ENCODE results near the gene MRPS11.

The MRPS11 gene

GRCh38 chr15:88509321-88509720 lies 41.8 kb downstream of the MRPS11 start:
- H3K9me2 ChIP-seq (replicated peaks; ENCODE audit: insufficient read depth, low read length): no peaks in the 10 kb centered on the region

GRCh38 chr15:88509964-88510363 lies 42.5 kb downstream of the MRPS11 start:
- Histone ChIP-seq H3K9me3 (replicated peaks; ENCODE audit: insufficient read depth, low read length) (no peaks in the 10 kb centered on the region), H2AFZ (ENCODE audit: low read length) (0 out of 2 replicates have a peak overlapping the region, but pooled peaks have one; percentile 24), H3K27me3 (replicated peaks; ENCODE audit: insufficient read depth, low read length) (no peaks in the 10 kb centered on the region), H3K4me2 (ENCODE audit: low read depth, low read length) (peak overlapping the region; percentile 70), H3K9ac (ENCODE audit: low read length) (no peak overlapping the region; the same call in 1 of the 2 replicates), H3K27ac (ENCODE audit: low read length) (peak overlapping the region; percentile 70), H3K36me3 (replicated peaks; ENCODE audit: insufficient read depth, low read length) (no peaks in the 10 kb centered on the region; the same call in 1 of the 2 replicates), H4K20me1 (ENCODE audit: insufficient read depth, low read length) (no peaks in the 10 kb centered on the region), H3K4me3 (ENCODE audit: low read length) (peak overlapping the region; percentile 22; the same call in 1 of the 2 replicates), H3K9me2 (replicated peaks; ENCODE audit: insufficient read depth, low read length) (no peaks in the 10 kb centered on the region), H3K4me1 (ENCODE audit: low read length) (peaks cover 24% of the 10 kb centered on the region), H3K79me2 (ENCODE audit: low read length) (no peaks in the 10 kb centered on the region), H3F3A (ENCODE audit: insufficient read depth, low read length) (peaks cover 16% of the 10 kb centered on the region)
- no peak for DNase-seq
- TF ChIP-seq CTCF (IDR thresholded peaks at IDR 0.05; ENCODE audit: low read length): no peak
- TF ChIP-seq EZH2 (optimal IDR thresholded peaks at IDR 0.05; ENCODE audit: low read depth, low read length): no peak
- no peak for TF ChIP-seq EZH2phosphoT487 (IDR thresholded peaks at IDR 0.05; ENCODE audit: low read length)

More at GRCh38 chr15:88509321-88509720, 41.8 kb downstream of the MRPS11 start:
- Histone ChIP-seq H3K9ac (ENCODE audit: low read length) (peak overlapping the region; percentile 2; the same call in 1 of the 2 replicates), H2AFZ (ENCODE audit: low read length) (peak overlapping the region; percentile 24; the same call in 1 of the 2 replicates), H3K27me3 (replicated peaks; ENCODE audit: insufficient read depth, low read length) (no peaks in the 10 kb centered on the region), H3K36me3 (replicated peaks; ENCODE audit: insufficient read depth, low read length) (no peaks in the 10 kb centered on the region; the same call in 1 of the 2 replicates), H4K20me1 (ENCODE audit: insufficient read depth, low read length) (no peaks in the 10 kb centered on the region), H3K27ac (ENCODE audit: low read length) (peak overlapping the region; percentile 70), H3K4me2 (ENCODE audit: low read depth, low read length) (peak overlapping the region; percentile 70), H3K4me3 (ENCODE audit: low read length) (peak overlapping the region; percentile 22), H3F3A (ENCODE audit: insufficient read depth, low read length) (peaks cover 16% of the 10 kb centered on the region), H3K79me2 (ENCODE audit: low read length) (no peaks in the 10 kb centered on the region), H3K4me1 (ENCODE audit: low read length) (peaks cover 24% of the 10 kb centered on the region), H3K9me3 (replicated peaks; ENCODE audit: insufficient read depth, low read length) (no peaks in the 10 kb centered on the region)
- TF ChIP-seq EZH2 (optimal IDR thresholded peaks at IDR 0.05; ENCODE audit: low read depth, low read length) (no peak), EZH2phosphoT487 (IDR thresholded peaks at IDR 0.05; ENCODE audit: low read length) (no peak), CTCF (IDR thresholded peaks at IDR 0.05; ENCODE audit: low read length) (no peak)
- peak; percentile 73 for DNase-seq

GRCh38 chr15:88511161-88511560 lies 43.7 kb downstream of the MRPS11 start:
- no peak overlapping the region for H3K4me2 ChIP-seq (ENCODE audit: low read depth, low read length)
- H4K20me1 ChIP-seq (ENCODE audit: insufficient read depth, low read length): no peaks in the 10 kb centered on the region
- no peaks in the 10 kb centered on the region; the same call in 1 of the 2 replicates for H3K36me3 ChIP-seq (replicated peaks; ENCODE audit: insufficient read depth, low read length)
- H3K27me3 ChIP-seq (replicated peaks; ENCODE audit: insufficient read depth, low read length): no peaks in the 10 kb centered on the region
- H3K9me2 ChIP-seq (replicated peaks; ENCODE audit: insufficient read depth, low read length): no peaks in the 10 kb centered on the region
- H3K4me1 ChIP-seq (ENCODE audit: low read length): peaks cover 24% of the 10 kb centered on the region
- H2AFZ ChIP-seq (ENCODE audit: low read length): no peak overlapping the region
- no peak overlapping the region for H3K9ac ChIP-seq (ENCODE audit: low read length)
- H3K27ac ChIP-seq (ENCODE audit: low read length): no peak overlapping the region
- H3K9me3 ChIP-seq (replicated peaks; ENCODE audit: insufficient read depth, low read length): no peaks in the 10 kb centered on the region
- peaks cover 16% of the 10 kb centered on the region for H3F3A ChIP-seq (ENCODE audit: insufficient read depth, low read length)
- no peaks in the 10 kb centered on the region for H3K79me2 ChIP-seq (ENCODE audit: low read length)
- no peak overlapping the region for H3K4me3 ChIP-seq (ENCODE audit: low read length)
- TF ChIP-seq EZH2 (optimal IDR thresholded peaks at IDR 0.05; ENCODE audit: low read depth, low read length) (no peak), EZH2phosphoT487 (IDR thresholded peaks at IDR 0.05; ENCODE audit: low read length) (no peak), CTCF (IDR thresholded peaks at IDR 0.05; ENCODE audit: low read length) (no peak)
- DNase-seq: no peak
